SK-N-MC (cell line): ENCODE measurements around the gene RAD51D.

ENCODE experiments used
- EZH2 ChIP-seq: fragments of 200-600 bp; sonication (generic); IDR thresholded peaks from one replicate; pipeline ENCODE4 v1.6.1; 2017; ENCODE audit warnings: antibody characterized with exemption
- POLR2AphosphoS5 ChIP-seq: IDR thresholded peaks from 2 replicates; pipeline ENCODE4 v1.6.1; 2012; ENCODE audit warnings: mild to moderate bottlenecking, low read depth, low read length, borderline replicate concordance

GRCh38 chr17:35074711-35075707 lies 44.7 kb downstream of the RAD51D start:
- TF ChIP-seq EZH2, result no peak
- TF ChIP-seq POLR2AphosphoS5, result no peak
